ENCODE measurements around the gene RPP40. TPM values are rescaled to one million over a fixed set of nuclear protein-coding genes. Genes with fewer than 3 reads are reported as not detected.

Gene RPP40
- total RNA-seq (ENCODE audit: low replicate concordance): 5.6 and 9.2 TPM in 2 replicates
- long read RNA-seq, transcript RPP40-202 (8 exons, 1,483 nt): major isoform, 22 of 32 reads
- long read RNA-seq, partial matches to known transcripts: 3 of 32 reads
- long read RNA-seq, other reads (novel, unspliced or antisense): 2 of 32 reads

GRCh38 chr6:5003604-5004372, at the start of gene RPP40:
Gene RPP40, minus strand, starts transcription at chr6:5004037. Its CDS starts 35 bp downstream, at chr6:5004002.
- Mint-ChIP-seq H3K36me3 (peaks cover 12% of the 10 kb centered on the region), H3K27me3 (no peaks in the 10 kb centered on the region), H3K4me3 (peak within 1 kb of the TSS; percentile 97), H3K9me3 (no peaks in the 10 kb centered on the region), H3K27ac (peak within 1 kb of the TSS; percentile 91), H3K4me1 (ENCODE audit: unreplicated experiment) (peaks cover 5% of the 10 kb centered on the region)
- TF ChIP-seq, protein P1, sequence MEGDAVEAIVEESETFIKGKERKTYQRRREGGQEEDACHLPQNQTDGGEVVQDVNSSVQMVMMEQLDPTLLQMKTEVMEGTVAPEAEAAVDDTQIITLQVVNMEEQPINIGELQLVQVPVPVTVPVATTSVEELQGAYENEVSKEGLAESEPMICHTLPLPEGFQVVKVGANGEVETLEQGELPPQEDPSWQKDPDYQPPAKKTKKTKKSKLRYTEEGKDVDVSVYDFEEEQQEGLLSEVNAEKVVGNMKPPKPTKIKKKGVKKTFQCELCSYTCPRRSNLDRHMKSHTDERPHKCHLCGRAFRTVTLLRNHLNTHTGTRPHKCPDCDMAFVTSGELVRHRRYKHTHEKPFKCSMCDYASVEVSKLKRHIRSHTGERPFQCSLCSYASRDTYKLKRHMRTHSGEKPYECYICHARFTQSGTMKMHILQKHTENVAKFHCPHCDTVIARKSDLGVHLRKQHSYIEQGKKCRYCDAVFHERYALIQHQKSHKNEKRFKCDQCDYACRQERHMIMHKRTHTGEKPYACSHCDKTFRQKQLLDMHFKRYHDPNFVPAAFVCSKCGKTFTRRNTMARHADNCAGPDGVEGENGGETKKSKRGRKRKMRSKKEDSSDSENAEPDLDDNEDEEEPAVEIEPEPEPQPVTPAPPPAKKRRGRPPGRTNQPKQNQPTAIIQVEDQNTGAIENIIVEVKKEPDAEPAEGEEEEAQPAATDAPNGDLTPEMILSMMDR (conservative IDR thresholded peaks at IDR 0.05): peak; percentile 93
- DNase-seq (ENCODE audit: extremely low spot score, unreplicated experiment): peak; percentile 97

- H3K27ac Mint-ChIP-seq: no peak overlapping the region
- no peaks in the 10 kb centered on the region for H3K9me3 Mint-ChIP-seq
- TF ChIP-seq, protein P1 (conservative IDR thresholded peaks at IDR 0.05): no peak
- no peaks in the 10 kb centered on the region for H3K27me3 Mint-ChIP-seq
- H3K4me3 Mint-ChIP-seq: no peak overlapping the region
- no peak for DNase-seq (ENCODE audit: extremely low spot score, unreplicated experiment)
- peaks cover 10% of the 10 kb centered on the region for H3K4me1 Mint-ChIP-seq (ENCODE audit: unreplicated experiment)
- peaks cover 7% of the 10 kb centered on the region for H3K36me3 Mint-ChIP-seq
Observed at GRCh38 chr6:5053038-5053437, 49.2 kb upstream of the RPP40 start.

- Mint-ChIP-seq H3K27ac (no peak overlapping the region), H3K9me3 (no peaks in the 10 kb centered on the region), H3K4me3 (no peak overlapping the region), H3K36me3 (peaks cover 7% of the 10 kb centered on the region), H3K27me3 (no peaks in the 10 kb centered on the region), H3K4me1 (ENCODE audit: unreplicated experiment) (peaks cover 10% of the 10 kb centered on the region)
- TF ChIP-seq, protein P1 (conservative IDR thresholded peaks at IDR 0.05): no peak
- no peak for DNase-seq (ENCODE audit: extremely low spot score, unreplicated experiment)
Observed at GRCh38 chr6:5051394-5051793, 47.6 kb upstream of the RPP40 start.

DNA sequence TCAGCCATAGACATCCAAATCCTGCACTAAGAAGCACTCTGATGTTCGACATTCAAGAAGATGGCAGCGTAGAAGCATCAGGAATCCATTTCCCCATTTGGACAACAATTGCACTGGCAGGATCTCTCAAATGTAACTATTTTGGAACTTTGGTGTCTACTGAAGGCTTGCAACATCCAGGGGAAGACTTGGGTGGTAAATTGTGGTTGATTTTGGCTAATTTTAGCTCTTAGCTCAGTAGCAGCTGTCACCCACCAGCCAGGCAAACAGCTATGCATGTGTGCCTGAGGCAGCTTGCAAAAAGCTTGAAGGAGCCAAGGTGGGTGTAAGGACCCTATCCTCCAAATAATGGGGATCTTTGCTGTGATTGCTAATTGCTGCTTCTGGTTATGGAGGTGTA, 46.2 kb upstream of the RPP40 start:
- Mint-ChIP-seq H3K4me3 (no peak overlapping the region), H3K36me3 (peaks cover 7% of the 10 kb centered on the region), H3K4me1 (ENCODE audit: unreplicated experiment) (peaks cover 10% of the 10 kb centered on the region), H3K27me3 (no peaks in the 10 kb centered on the region), H3K27ac (no peak overlapping the region), H3K9me3 (no peaks in the 10 kb centered on the region)
- TF ChIP-seq, protein P1 (conservative IDR thresholded peaks at IDR 0.05): no peak
- DNase-seq (ENCODE audit: extremely low spot score, unreplicated experiment): no peak

GRCh38 chr6:5046430-5046829, 42.6 kb upstream of the RPP40 start:
- TF ChIP-seq, protein P1 (conservative IDR thresholded peaks at IDR 0.05): no peak
- peaks cover 7% of the 10 kb centered on the region for H3K36me3 Mint-ChIP-seq
- no peak overlapping the region for H3K27ac Mint-ChIP-seq
- no peak for DNase-seq (ENCODE audit: extremely low spot score, unreplicated experiment)
- H3K4me3 Mint-ChIP-seq: no peak overlapping the region
- H3K27me3 Mint-ChIP-seq: no peaks in the 10 kb centered on the region
- H3K9me3 Mint-ChIP-seq: no peaks in the 10 kb centered on the region
- H3K4me1 Mint-ChIP-seq (ENCODE audit: unreplicated experiment): no peaks in the 10 kb centered on the region

Data from type B pancreatic cell (in vitro differentiated cells).